Tibial nerve (tissue), 3 donors: ENCODE measurements around the gene NANOS3.

ENCODE experiments used
- CTCF ChIP-seq, 5 experiments: fragments of 200-600 bp in 3 of 5; fragments of 450-650 bp in 2 of 5; sonication (generic) in 3 of 5; IDR thresholded peaks; one replicate each; pipeline ENCODE4 v1.5.1; 2016 to 2019; ENCODE audit warnings: antibody characterized with exemption in 5 of 5, mild to moderate bottlenecking in 3 of 5, moderate library complexity in 2 of 5
- POLR2A ChIP-seq, 2 donors: fragments of 450-650 bp; IDR thresholded peaks; one replicate each; pipeline ENCODE4 v1.6.1; 2017; ENCODE audit warnings: antibody characterized with exemption in 2 of 2, mild to moderate bottlenecking in 2 of 2, moderate library complexity in 2 of 2

- TF ChIP-seq POLR2A (IDR thresholded peaks at IDR 0.05) (no peak), CTCF (IDR thresholded peaks at IDR 0.05) (no peak)
Measured at GRCh38 chr19:13914777-13915176, 37.8 kb downstream of the NANOS3 start.
